C4-2B (cell line): ENCODE measurements around the gene INPP5F.

Experiments used
- H3K27ac ChIP-seq: fragments of 450-650 bp; 2 replicates; pipeline ENCODE4 v1.5.1; 2017
- CTCF ChIP-seq: fragments of 450-650 bp; conservative IDR thresholded peaks from 2 replicates; pipeline ENCODE4 v1.5.1; 2017; ENCODE audit warnings: mild to moderate bottlenecking
- ZFX ChIP-seq: fragments of 450-650 bp; IDR thresholded peaks from 2 replicates; pipeline ENCODE4 v1.6.1; 2017

The INPP5F gene

GRCh38 chr10:119849944-119850343 lies 124.1 kb downstream of the INPP5F start:
- TF ChIP-seq ZFX (no peak), CTCF (no peak)
- H3K27ac ChIP-seq: no peak overlapping the region

GRCh38 chr10:119852277-119852676 lies 126.4 kb downstream of the INPP5F start:
- H3K27ac ChIP-seq: no peak overlapping the region
- TF ChIP-seq CTCF: no peak
- no peak for TF ChIP-seq ZFX

GRCh38 chr10:119852822-119853221 lies 127.0 kb downstream of the INPP5F start:
- TF ChIP-seq CTCF: no peak
- TF ChIP-seq ZFX: no peak
- H3K27ac ChIP-seq: no peak overlapping the region

- H3K27ac ChIP-seq: no peak overlapping the region
- TF ChIP-seq CTCF (no peak), ZFX (no peak)
These were observed 127.7 kb downstream of the INPP5F start for GRCh38 chr10:119853574-119853973.

- TF ChIP-seq ZFX (no peak), CTCF (no peak)
- H3K27ac ChIP-seq: no peak overlapping the region
These were observed 132.2 kb downstream of the INPP5F start for GRCh38 chr10:119858063-119858462.

GRCh38 chr10:119859420-119860258 lies 133.8 kb downstream of the INPP5F start:
- no peak overlapping the region for H3K27ac ChIP-seq
- TF ChIP-seq CTCF (peak; percentile 83), ZFX (no peak)

- no peak overlapping the region for H3K27ac ChIP-seq
- TF ChIP-seq CTCF: no peak
- TF ChIP-seq ZFX: no peak
These were observed 135.2 kb downstream of the INPP5F start for GRCh38 chr10:119860866-119861607.
